SK-N-SH treated with all-trans-retinoic acid at 6 μM for 48 hours (cell line): Measurements from ENCODE around the gene ARHGAP22.

Experiments
- ATAC-seq: fragments of 200-7000 bp; cut with Tn5 transposase; 3 replicates; pipeline ENCODE4 v1.9.1; 2020; ENCODE audit warnings: mild to moderate bottlenecking, moderate library complexity
- ARNTL ChIP-seq: fragments of 450-650 bp; formaldehyde crosslinking; IDR thresholded peaks from 2 replicates; pipeline ENCODE4 v1.5.0; 2020; ENCODE audit warnings: low read depth, mild to moderate bottlenecking, moderate library complexity, borderline replicate concordance
- BACH2 ChIP-seq: fragments of 250-450 bp; sonication (Bioruptor Pico); IDR thresholded peaks from 2 replicates; pipeline ENCODE4 v1.9.0; 2021; ENCODE audit warnings: mild to moderate bottlenecking, borderline replicate concordance
- CREB5 ChIP-seq: fragments of 250-450 bp; sonication (Bioruptor Pico); IDR thresholded peaks from 2 replicates; pipeline ENCODE4 v1.5.1; 2020; ENCODE audit warnings: low read depth, mild to moderate bottlenecking, moderate library complexity
- CSDC2 ChIP-seq: fragments of 250-450 bp; sonication (Bioruptor Pico); IDR thresholded peaks from 2 replicates; pipeline ENCODE4 v1.5.0; 2020; ENCODE audit warnings: mild to moderate bottlenecking, moderate library complexity
- ESRRG ChIP-seq: fragments of 250-450 bp; sonication (Bioruptor Pico); IDR thresholded peaks from 2 replicates; pipeline ENCODE4 v1.6.1; 2021; ENCODE audit warnings: mild to moderate bottlenecking
- GLIS3 ChIP-seq: fragments of 250-450 bp; sonication (Bioruptor Pico); IDR thresholded peaks from 2 replicates; pipeline ENCODE4 v1.5.0; 2020; ENCODE audit warnings: mild to moderate bottlenecking, moderate library complexity
- ISL1 ChIP-seq: fragments of 250-450 bp; sonication (Bioruptor Pico); IDR thresholded peaks from 2 replicates; pipeline ENCODE4 v2.1.2; 2022; ENCODE audit warnings: mild to moderate bottlenecking, moderate library complexity
- OSR1 ChIP-seq: fragments of 250-450 bp; sonication (Bioruptor Pico); IDR thresholded peaks from 2 replicates; pipeline ENCODE4 v1.8.0; 2022; ENCODE audit warnings: moderate library complexity, mild to moderate bottlenecking, inconsistent platforms
- PATZ1 ChIP-seq: fragments of 250-450 bp; sonication (Bioruptor Pico); IDR thresholded peaks from 2 replicates; pipeline ENCODE4 v1.8.0; 2020; ENCODE audit warnings: mild to moderate bottlenecking, moderate library complexity, borderline replicate concordance
- POU6F1 ChIP-seq: fragments of 250-450 bp; sonication (Bioruptor Pico); IDR thresholded peaks from 2 replicates; pipeline ENCODE4 v1.8.0; 2021; ENCODE audit warnings: low read depth, mild to moderate bottlenecking, moderate library complexity, borderline replicate concordance
- PPARA ChIP-seq: fragments of 250-450 bp; sonication (Bioruptor Pico); IDR thresholded peaks from 2 replicates; pipeline ENCODE4 v1.5.0; 2020; ENCODE audit warnings: mild to moderate bottlenecking, borderline replicate concordance
- RARB ChIP-seq: fragments of 250-450 bp; sonication (Bioruptor Pico); IDR thresholded peaks from 2 replicates; pipeline ENCODE4 v1.8.0; 2021; ENCODE audit warnings: mild to moderate bottlenecking, moderate library complexity
- SNAI2 ChIP-seq: fragments of 250-450 bp; sonication (Bioruptor Pico); IDR thresholded peaks from 2 replicates; pipeline ENCODE4 v1.5.0; 2020; ENCODE audit warnings: mild to moderate bottlenecking, moderate library complexity
- TOX ChIP-seq: fragments of 250-450 bp; sonication (Bioruptor Pico); IDR thresholded peaks from 2 replicates; pipeline ENCODE4 v1.8.0; 2021; ENCODE audit warnings: mild to moderate bottlenecking, moderate library complexity, borderline replicate concordance
- TSHZ2 ChIP-seq: fragments of 250-450 bp; sonication (Bioruptor Pico); IDR thresholded peaks from 2 replicates; pipeline ENCODE4 v1.5.0; 2020; ENCODE audit warnings: mild to moderate bottlenecking, moderate library complexity
- ZC3H10 ChIP-seq: fragments of 250-450 bp; sonication (Bioruptor Pico); IDR thresholded peaks from 2 replicates; pipeline ENCODE4 v1.5.1; 2021; ENCODE audit warnings: mild to moderate bottlenecking, moderate library complexity
- ZFP3 ChIP-seq: fragments of 250-450 bp; sonication (Bioruptor Pico); IDR thresholded peaks from 2 replicates; pipeline ENCODE4 v1.5.0; 2020; ENCODE audit warnings: mild to moderate bottlenecking, moderate library complexity
- ZFP30 ChIP-seq: fragments of 450-650 bp; formaldehyde crosslinking; IDR thresholded peaks from 2 replicates; pipeline ENCODE4 v1.5.0; 2022; ENCODE audit warnings: mild to moderate bottlenecking, moderate library complexity
- ZNF565 ChIP-seq: fragments of 450-650 bp; formaldehyde crosslinking; conservative IDR thresholded peaks from 2 replicates; pipeline ENCODE4 v1.5.0; 2020; ENCODE audit warnings: low read depth, mild to moderate bottlenecking, moderate library complexity
- ZNF70 ChIP-seq: fragments of 450-650 bp; formaldehyde crosslinking; IDR thresholded peaks from 2 replicates; pipeline ENCODE4 v1.5.0; 2020; ENCODE audit warnings: mild to moderate bottlenecking, moderate library complexity
- ZNF8 ChIP-seq: fragments of 450-650 bp; formaldehyde crosslinking; IDR thresholded peaks from 2 replicates; pipeline ENCODE4 v1.5.0; 2020; ENCODE audit warnings: mild to moderate bottlenecking, moderate library complexity

ARHGAP22 gene

GRCh38 chr10:48496831-48497779 is 107.8 kb downstream of the ARHGAP22 start:
- TF ChIP-seq PPARA (CRISPR knock-in tag) (no peak), TSHZ2 (CRISPR knock-in tag) (no peak), ZFP30 (CRISPR knock-in tag) (no peak), ARNTL (CRISPR knock-in tag) (no peak), GLIS3 (CRISPR knock-in tag) (no peak), OSR1 (CRISPR knock-in tag) (no peak), ZNF70 (no peak), ZNF8 (CRISPR knock-in tag) (no peak), TOX (CRISPR knock-in tag) (no peak), ZNF565 (CRISPR knock-in tag) (no peak), ISL1 (CRISPR knock-in tag) (no peak), PATZ1 (CRISPR knock-in tag) (no peak), SNAI2 (CRISPR knock-in tag) (no peak), ESRRG (CRISPR knock-in tag) (no peak), POU6F1 (CRISPR knock-in tag) (no peak)
- peak; percentile 94 for ATAC-seq

- no peak for ATAC-seq
- TF ChIP-seq PPARA (CRISPR knock-in tag) (no peak), GLIS3 (CRISPR knock-in tag) (no peak), CSDC2 (CRISPR knock-in tag) (no peak), RARB (no peak), ESRRG (CRISPR knock-in tag) (no peak), ISL1 (CRISPR knock-in tag) (no peak), ZNF565 (CRISPR knock-in tag) (no peak), CREB5 (CRISPR knock-in tag) (no peak), ZNF70 (no peak), ZFP3 (CRISPR knock-in tag) (no peak), POU6F1 (CRISPR knock-in tag) (no peak), ARNTL (CRISPR knock-in tag) (no peak), ZFP30 (CRISPR knock-in tag) (no peak), OSR1 (CRISPR knock-in tag) (no peak), ZC3H10 (CRISPR knock-in tag) (no peak), TSHZ2 (CRISPR knock-in tag) (no peak), BACH2 (CRISPR knock-in tag) (no peak)
- TF ChIP-seq, all 23 proteins: peak for 0
Measured at GRCh38 chr10:48496105-48496830, 108.6 kb downstream of the ARHGAP22 start.
